Activated CD8-positive, alpha-beta T cell treated with anti-CD3 and anti-CD28 coated beads for 36 hours (primary cell): Measurements from ENCODE around the gene POLR3GL. TPM values are rescaled to one million over a fixed set of nuclear protein-coding genes. Genes with fewer than 3 reads are reported as not detected.

ENCODE experiments used
- ATAC-seq: fragments of 200-7000 bp; cut with Tn5 transposase; one replicate; pipeline ENCODE4 v1.10.0; 2021; ENCODE audit warnings: mild to moderate bottlenecking, moderate library complexity
- CTCF ChIA-PET: fragments of 350-600 bp; sonication (Branson Sonifier 250); formaldehyde crosslinking; loops from one replicate; lab custom pipeline; 2021; ENCODE audit warnings: antibody characterized with exemption; lab: Charles Lee
- POLR2A ChIA-PET: fragments of 350-600 bp; sonication (Branson Sonifier 250); formaldehyde crosslinking; loops from one replicate; lab custom pipeline; 2021; ENCODE audit warnings: antibody characterized with exemption; lab: Charles Lee
- DNase-seq: peaks from one replicate; pipeline ENCODE4 v3.0.0-alpha.2; 2020
- H3K27ac Mint-ChIP-seq: one replicate; pipeline ENCODE4 v1.8.0; 2021; ENCODE audit warnings: mild to moderate bottlenecking, mixed read lengths
- H3K27me3 Mint-ChIP-seq: one replicate; pipeline ENCODE4 v1.8.0; 2021; ENCODE audit warnings: mixed read lengths
- H3K36me3 Mint-ChIP-seq: one replicate; pipeline ENCODE4 v1.8.0; 2021; ENCODE audit warnings: low read depth, mixed read lengths
- H3K4me1 Mint-ChIP-seq: one replicate; pipeline ENCODE4 v1.8.0; 2021; ENCODE audit warnings: low read depth, mixed read lengths
- H3K4me3 Mint-ChIP-seq: one replicate; pipeline ENCODE4 v1.8.0; 2021; ENCODE audit warnings: mild to moderate bottlenecking, moderate library complexity, mixed read lengths
- H3K9me3 Mint-ChIP-seq: one replicate; pipeline ENCODE4 v1.8.0; 2021; ENCODE audit warnings: mixed read lengths
- intact Hi-C: fragments of 100-400 bp; cut with micrococcal nuclease; formaldehyde crosslinking; loops from one replicate; pipeline ENCODE4 v1.10.0; 2022
- total RNA-seq, 2 experiments: library from RNA; stranded (reverse); gene quantifications; one replicate each; pipeline ENCODE4 v1.2.3, GENCODE V29; 2021
- TF ChIP-seq, protein P1 (sequence below): fragments of 200-600 bp; IDR thresholded peaks from one replicate; pipeline ENCODE4 v1.8.0; 2022; ENCODE audit warnings: antibody characterized with exemption, mild to moderate bottlenecking

POLR3GL gene
- total RNA-seq, 2 experiments from 2014 or later: 22.3 to 23.3 TPM

DNA sequence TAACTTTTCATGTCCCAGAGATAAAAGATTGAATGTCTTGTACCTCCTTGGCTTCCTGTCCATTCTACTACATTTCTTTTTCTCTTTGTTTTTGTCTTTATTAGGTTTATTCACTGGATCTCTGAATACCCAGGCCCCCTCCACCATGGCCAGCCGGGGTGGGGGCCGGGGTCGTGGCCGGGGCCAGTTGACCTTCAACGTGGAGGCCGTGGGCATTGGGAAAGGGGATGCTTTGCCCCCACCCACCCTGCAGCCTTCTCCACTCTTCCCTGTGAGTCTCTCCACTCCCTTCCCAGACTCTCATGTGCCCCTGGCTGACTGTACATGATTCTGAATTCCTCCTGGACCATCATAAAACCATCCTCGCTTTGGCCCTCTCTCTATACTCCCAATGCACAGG, 10.2 kb downstream of the POLR3GL start:
- no peaks in the 10 kb centered on the region for H3K36me3 Mint-ChIP-seq
- peak overlapping the region; percentile 47 for H3K27ac Mint-ChIP-seq
- no peaks in the 10 kb centered on the region for H3K9me3 Mint-ChIP-seq
- H3K4me3 Mint-ChIP-seq: no peak overlapping the region
- DNase-seq (no peak), ATAC-seq (no peak)
- intact Hi-C loops: no loop called here
- no peaks in the 10 kb centered on the region for H3K27me3 Mint-ChIP-seq
- TF ChIP-seq, protein P1, sequence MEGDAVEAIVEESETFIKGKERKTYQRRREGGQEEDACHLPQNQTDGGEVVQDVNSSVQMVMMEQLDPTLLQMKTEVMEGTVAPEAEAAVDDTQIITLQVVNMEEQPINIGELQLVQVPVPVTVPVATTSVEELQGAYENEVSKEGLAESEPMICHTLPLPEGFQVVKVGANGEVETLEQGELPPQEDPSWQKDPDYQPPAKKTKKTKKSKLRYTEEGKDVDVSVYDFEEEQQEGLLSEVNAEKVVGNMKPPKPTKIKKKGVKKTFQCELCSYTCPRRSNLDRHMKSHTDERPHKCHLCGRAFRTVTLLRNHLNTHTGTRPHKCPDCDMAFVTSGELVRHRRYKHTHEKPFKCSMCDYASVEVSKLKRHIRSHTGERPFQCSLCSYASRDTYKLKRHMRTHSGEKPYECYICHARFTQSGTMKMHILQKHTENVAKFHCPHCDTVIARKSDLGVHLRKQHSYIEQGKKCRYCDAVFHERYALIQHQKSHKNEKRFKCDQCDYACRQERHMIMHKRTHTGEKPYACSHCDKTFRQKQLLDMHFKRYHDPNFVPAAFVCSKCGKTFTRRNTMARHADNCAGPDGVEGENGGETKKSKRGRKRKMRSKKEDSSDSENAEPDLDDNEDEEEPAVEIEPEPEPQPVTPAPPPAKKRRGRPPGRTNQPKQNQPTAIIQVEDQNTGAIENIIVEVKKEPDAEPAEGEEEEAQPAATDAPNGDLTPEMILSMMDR: no peak
- ChIA-PET POLR2A (interaction anchor here (1.2 kb wide), 1 partner anchor 11 kb away, joined by 6 read pairs; the partner anchor contains the start of genes ANKRD34A and POLR3GL), CTCF (interaction anchor here (0.8 to 8.7 kb wide), 2 partner anchors 32 to 48 kb away, joined by 3 to 247 read pairs; partner anchors contain the start of gene RBM8A)
- H3K4me1 Mint-ChIP-seq: peaks cover 25% of the 10 kb centered on the region

DNA sequence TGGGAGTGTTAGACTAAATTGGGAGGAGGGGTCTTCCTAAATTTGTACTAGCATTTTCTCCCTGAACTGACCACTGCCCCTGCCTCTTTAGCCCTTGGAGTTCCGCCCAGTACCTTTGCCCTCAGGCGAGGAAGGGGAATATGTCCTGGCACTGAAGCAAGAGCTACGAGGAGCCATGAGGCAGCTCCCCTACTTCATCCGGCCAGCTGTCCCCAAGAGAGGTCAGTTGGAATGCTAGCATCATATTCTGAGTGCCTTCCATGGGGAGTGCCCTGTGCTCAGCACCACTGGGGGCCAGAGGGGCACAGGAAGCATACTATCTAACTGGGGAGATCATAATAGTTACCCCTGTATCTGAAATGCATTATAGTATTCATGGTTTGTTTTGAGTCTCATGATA, 10.7 kb downstream of the POLR3GL start:
- ChIA-PET CTCF (interaction anchor here (0.8 to 8.7 kb wide), 3 partner anchors 17 to 48 kb away, joined by 3 to 247 read pairs (median 147); partner anchors contain the start of genes RBM8A and TXNIP), POLR2A (interaction anchor here (1.2 kb wide), 2 partner anchors 11 to 32 kb away, joined by 3 to 6 read pairs; partner anchors contain the start of genes ANKRD34A and POLR3GL)
- peaks cover 25% of the 10 kb centered on the region for H3K4me1 Mint-ChIP-seq
- ATAC-seq: no peak
- H3K27me3 Mint-ChIP-seq: no peaks in the 10 kb centered on the region
- H3K36me3 Mint-ChIP-seq: no peaks in the 10 kb centered on the region
- no peaks in the 10 kb centered on the region for H3K9me3 Mint-ChIP-seq
- no peak overlapping the region for H3K4me3 Mint-ChIP-seq
- TF ChIP-seq, protein P1: no peak
- intact Hi-C loops: no loop called here
- peak overlapping the region; percentile 40 for H3K27ac Mint-ChIP-seq
- DNase-seq: no peak

DNA sequence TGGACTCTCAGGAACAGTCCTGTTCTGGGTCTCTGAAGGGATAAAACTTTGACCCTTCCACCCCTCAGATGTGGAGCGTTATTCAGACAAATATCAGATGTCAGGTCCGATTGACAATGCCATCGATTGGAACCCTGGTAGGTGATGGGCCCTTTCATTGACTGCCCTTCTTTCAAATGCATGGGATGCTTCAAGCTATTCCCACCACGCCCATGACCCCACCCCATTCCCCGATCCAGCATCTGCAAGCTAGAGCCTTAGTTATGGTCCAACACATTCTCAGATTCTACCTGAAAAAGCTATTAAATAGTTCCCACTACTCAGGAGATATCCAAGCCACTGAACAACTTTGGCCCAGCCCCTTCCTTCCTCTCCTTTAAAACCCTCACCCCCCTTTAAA, 12.5 kb downstream of the POLR3GL start:
- DNase-seq: no peak
- TF ChIP-seq, protein P1: no peak
- CTCF ChIA-PET: interaction anchor here (0.6 to 8.7 kb wide), 22 partner anchors 11 to 132 kb away, joined by 3 to 247 read pairs (median 6); partner anchors contain the start of genes ANKRD34A, LIX1L, NUDT17 and PEX11B
- Mint-ChIP-seq H3K36me3 (no peaks in the 10 kb centered on the region), H3K4me1 (peaks cover 30% of the 10 kb centered on the region), H3K4me3 (no peak overlapping the region), H3K27me3 (no peaks in the 10 kb centered on the region), H3K9me3 (no peaks in the 10 kb centered on the region), H3K27ac (no peak overlapping the region)
- POLR2A ChIA-PET: interaction anchor here (0.6 to 14.1 kb wide), 14 partner anchors 9 to 92 kb away, joined by 3 to 446 read pairs (median 4); partner anchors contain the start of genes ANKRD34A, ANKRD35, LIX1L and PEX11B
- no peak for ATAC-seq
- intact Hi-C loops: loop anchor here (1.0 kb wide), 1 partner anchor 30 kb away; no protein-coding TSS in a partner anchor

DNA sequence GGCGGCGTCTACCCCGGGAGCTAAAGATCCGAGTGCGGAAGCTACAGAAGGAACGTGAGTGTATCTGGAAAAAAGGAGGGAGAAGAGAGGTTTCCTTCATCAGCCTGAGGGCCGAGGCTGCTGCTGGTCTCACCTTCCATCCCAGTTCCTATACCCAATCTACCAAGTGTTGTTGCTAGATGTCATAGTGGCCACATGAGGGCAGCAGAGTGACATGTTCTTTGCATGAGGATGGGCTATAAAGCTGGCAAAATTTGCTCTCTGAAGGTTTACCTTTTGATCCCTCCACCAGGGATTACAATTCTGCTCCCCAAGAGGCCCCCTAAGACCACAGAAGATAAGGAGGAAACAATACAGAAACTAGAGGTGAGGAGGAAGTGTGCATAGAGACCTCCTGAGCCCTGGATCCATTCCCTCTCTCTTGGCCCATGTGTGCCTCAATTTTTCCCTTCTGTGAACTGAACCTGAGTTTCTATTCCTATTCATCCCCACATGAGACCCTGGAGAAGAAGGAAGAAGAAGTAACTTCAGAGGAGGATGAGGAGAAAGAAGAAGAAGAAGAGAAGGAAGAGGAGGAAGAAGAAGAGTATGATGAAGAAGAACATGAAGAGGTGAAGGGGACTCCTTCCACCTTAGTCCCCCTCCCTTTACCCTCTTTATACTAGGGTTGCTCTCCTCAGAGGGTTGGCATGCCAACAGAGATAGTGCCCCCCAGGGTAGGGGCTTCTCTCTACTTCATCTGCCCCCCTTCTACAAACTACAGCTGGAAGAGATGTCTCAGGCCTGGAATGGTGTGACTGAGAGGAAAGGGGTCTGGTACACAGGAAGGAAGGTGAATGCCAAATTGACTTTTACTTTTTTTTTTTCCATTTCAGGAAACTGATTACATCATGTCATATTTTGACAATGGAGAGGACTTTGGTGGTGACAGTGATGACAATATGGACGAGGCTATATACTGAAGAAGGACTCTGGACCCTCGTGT, 13.3 kb downstream of the POLR3GL start:
- Mint-ChIP-seq H3K27me3 (no peaks in the 10 kb centered on the region), H3K4me3 (no peak overlapping the region), H3K36me3 (no peaks in the 10 kb centered on the region), H3K9me3 (no peaks in the 10 kb centered on the region), H3K27ac (no peak overlapping the region), H3K4me1 (peaks cover 37% of the 10 kb centered on the region)
- TF ChIP-seq, protein P1: peak; percentile 82
- intact Hi-C loops: loop anchor here (1.0 to 2.0 kb wide), 2 partner anchors 15 to 30 kb away; no protein-coding TSS in a partner anchor
- CTCF ChIA-PET: interaction anchor here (0.6 to 8.7 kb wide), 31 partner anchors 12 to 152 kb away, joined by 3 to 247 read pairs (median 5); partner anchors contain the start of genes ANKRD34A, LIX1L, NUDT17 and PEX11B
- DNase-seq (peak; percentile 90), ATAC-seq (peak; percentile 40)
- POLR2A ChIA-PET: interaction anchor here (0.6 to 14.1 kb wide), 22 partner anchors 10 to 154 kb away, joined by 3 to 446 read pairs (median 5); partner anchors contain the start of genes ANKRD34A, ANKRD35, LIX1L and PEX11B
